Body of pancreas (tissue), 4 donors: ENCODE results near the gene CNOT10. TPM values are rescaled to one million over a fixed set of nuclear protein-coding genes. Genes with fewer than 3 reads are reported as not detected.
A peak's percentile ranks its signal among the peaks of the same experiment; 100 is the strongest.
"Not testable (repeated sequence)": the region's sequence is repeated elsewhere in the genome, so short reads cannot be mapped to it uniquely, and the experiment has no call there.

Source experiments
- ATAC-seq: fragments of 150-250 bp; one replicate; pipeline ENCODE4 v1.9.1; 2016
- DNase-seq, 4 donors: peaks; one replicate each; pipeline ENCODE4 v3.0.0-alpha.2; 2019
- H3K27ac ChIP-seq, 4 donors: fragments of 200-600 bp; sonication (generic); 1 replicate in 3 of 4; 2 replicates in 1 of 4; pipeline versions ENCODE4 v1.5.1 to v1.6.1; 2016 to 2019; ENCODE audit warnings: mild to moderate bottlenecking in 1 of 4, mixed read lengths in 1 of 4, moderate library complexity in 1 of 4
- H3K27me3 ChIP-seq, 2 donors: fragments of 200-600 bp; sonication (generic); one replicate each; pipeline ENCODE4 v1.6.0; 2016; ENCODE audit warnings: mild to moderate bottlenecking in 1 of 2
- H3K36me3 ChIP-seq, 2 donors: fragments of 200-600 bp; sonication (generic); replicated peaks in 1 of 2; 2 replicates each; pipeline ENCODE4 v1.5.1; 2016; ENCODE audit warnings: low read depth in 2 of 2; ENCODE audit not compliant: insufficient read depth in 1 of 2
- H3K4me1 ChIP-seq: fragments of 200-600 bp; sonication (generic); one replicate; pipeline ENCODE4 v1.6.0; 2016
- H3K4me3 ChIP-seq, 2 donors: fragments of 200-600 bp; sonication (generic); 1 replicate in 1 of 2; 2 replicates in 1 of 2; pipeline ENCODE4 v1.5.1; 2016 to 2019
- H3K9me3 ChIP-seq, 3 donors: fragments of 200-600 bp; sonication (generic); 1 replicate in 2 of 3; 2 replicates in 1 of 3; pipeline ENCODE4 v1.5.1; 2016
- POLR2A ChIP-seq, 3 donors: fragments of 450-650 bp; IDR thresholded peaks; one replicate each; pipeline ENCODE4 v1.6.1; 2016; ENCODE audit warnings: antibody characterized with exemption in 3 of 3, mild to moderate bottlenecking in 2 of 3
- WGBS, 2 donors: methylation state at CpG; one replicate each; pipeline ENCODE4 v1.1.5; 2017; 5-methylcytosine and 5-hydroxymethylcytosine counted together
- intact Hi-C: fragments of 100-400 bp; cut with DNase I; formaldehyde crosslinking; loops from one replicate; pipeline ENCODE4 v1.15.1; 2023
- total RNA-seq, 2 donors: library from RNA; depleted of rRNA; stranded (reverse); fragments of >200 nt; gene quantifications; one replicate each; pipeline ENCODE4 v1.1.0, GENCODE V29; 2016
- TF ChIP-seq, protein P1 (sequence below), 7 experiments: fragments of 450-650 bp in 4 of 7; fragments of 200-600 bp in 3 of 7; sonication (generic) in 3 of 7; IDR thresholded peaks; one replicate each; pipeline ENCODE4 v1.5.1; 2016 to 2019; ENCODE audit warnings: antibody characterized with exemption in 7 of 7

Gene CNOT10
- total RNA-seq, 2 donors from 2014 or later: 10.4 to 22.1 TPM

DNA sequence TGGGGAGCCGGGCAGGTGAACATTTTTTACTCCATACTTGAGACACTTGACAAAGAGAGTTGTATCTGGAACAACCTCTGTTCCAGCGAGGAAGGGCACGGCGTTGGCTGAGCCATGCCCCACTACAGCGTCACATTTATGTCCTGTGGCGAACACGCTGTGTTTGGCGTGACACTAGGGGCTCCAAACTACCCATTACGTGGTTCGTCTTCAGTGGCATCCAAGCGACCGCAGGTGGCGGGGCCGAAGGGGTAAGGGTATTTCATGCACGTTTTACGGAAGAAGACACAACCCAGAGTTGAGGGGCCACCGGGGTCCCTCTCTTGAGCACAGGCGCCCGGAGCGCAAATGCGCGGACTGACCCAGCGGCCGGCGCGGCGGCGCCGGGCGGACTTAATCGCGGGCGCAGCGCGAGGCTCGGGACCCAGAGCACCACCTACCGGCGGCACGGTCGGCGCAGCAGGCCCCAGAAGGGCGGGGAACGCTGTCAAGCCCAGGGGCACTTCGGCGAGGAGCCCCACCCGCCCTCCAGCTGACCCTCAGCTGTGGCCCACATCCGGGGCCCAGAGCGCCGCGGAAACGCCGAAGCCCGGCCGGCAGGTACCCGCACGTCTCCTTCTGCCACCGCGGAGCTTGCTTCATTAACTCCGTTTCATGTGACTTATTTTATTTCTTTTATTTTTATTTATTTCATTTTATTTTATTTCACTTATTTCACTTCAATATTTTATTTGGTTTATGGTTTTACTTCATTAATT is 96.4 kb downstream of the CNOT10 start:
- H3K4me3 ChIP-seq: peak overlapping the region; percentile 18 to 45
- WGBS, 2 donors: 2 to 6% methylated on average over 24 to 58 of the region's 59 CpGs
- TF ChIP-seq, protein P1, sequence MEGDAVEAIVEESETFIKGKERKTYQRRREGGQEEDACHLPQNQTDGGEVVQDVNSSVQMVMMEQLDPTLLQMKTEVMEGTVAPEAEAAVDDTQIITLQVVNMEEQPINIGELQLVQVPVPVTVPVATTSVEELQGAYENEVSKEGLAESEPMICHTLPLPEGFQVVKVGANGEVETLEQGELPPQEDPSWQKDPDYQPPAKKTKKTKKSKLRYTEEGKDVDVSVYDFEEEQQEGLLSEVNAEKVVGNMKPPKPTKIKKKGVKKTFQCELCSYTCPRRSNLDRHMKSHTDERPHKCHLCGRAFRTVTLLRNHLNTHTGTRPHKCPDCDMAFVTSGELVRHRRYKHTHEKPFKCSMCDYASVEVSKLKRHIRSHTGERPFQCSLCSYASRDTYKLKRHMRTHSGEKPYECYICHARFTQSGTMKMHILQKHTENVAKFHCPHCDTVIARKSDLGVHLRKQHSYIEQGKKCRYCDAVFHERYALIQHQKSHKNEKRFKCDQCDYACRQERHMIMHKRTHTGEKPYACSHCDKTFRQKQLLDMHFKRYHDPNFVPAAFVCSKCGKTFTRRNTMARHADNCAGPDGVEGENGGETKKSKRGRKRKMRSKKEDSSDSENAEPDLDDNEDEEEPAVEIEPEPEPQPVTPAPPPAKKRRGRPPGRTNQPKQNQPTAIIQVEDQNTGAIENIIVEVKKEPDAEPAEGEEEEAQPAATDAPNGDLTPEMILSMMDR (IDR thresholded peaks at IDR 0.05): peak; percentile 58 to 82 (median 68)
- TF ChIP-seq POLR2A (IDR thresholded peaks at IDR 0.05): peak in 1 of 3 donors; percentile 11
- intact Hi-C loops: no loop called here
- H3K4me1 ChIP-seq: peaks cover 9% of the 10 kb centered on the region
- DNase-seq: peak; percentile 61 to 74 (median 67)
- ATAC-seq: peak; percentile 85
- H3K27me3 ChIP-seq: no peaks in the 10 kb centered on the region
- peak overlapping the region in 1 of 4 donors; percentile 8 for H3K27ac ChIP-seq
- H3K9me3 ChIP-seq: no peaks in the 10 kb centered on the region
- no peaks in the 10 kb centered on the region for H3K36me3 ChIP-seq

DNA sequence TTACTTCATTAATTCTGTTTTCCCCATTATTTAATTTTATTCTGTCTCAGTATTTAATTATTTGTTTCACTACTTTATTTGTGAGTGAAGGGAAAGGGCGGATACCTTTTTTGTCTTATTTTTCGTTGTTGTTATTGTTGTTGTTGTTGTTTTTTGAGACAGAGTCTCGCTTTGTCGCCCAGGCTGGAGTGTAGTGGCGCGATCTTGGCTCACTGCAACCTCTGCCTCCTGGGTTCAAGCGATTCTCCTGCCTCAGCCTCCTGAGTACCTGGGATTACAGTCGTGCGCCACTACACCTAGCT is 96.9 kb downstream of the CNOT10 start:
- H3K36me3 ChIP-seq, H3K4me1 ChIP-seq, DNase-seq, intact Hi-C loops, H3K27me3 ChIP-seq, ATAC-seq, H3K9me3 ChIP-seq, H3K4me3 ChIP-seq, H3K27ac ChIP-seq: not testable (repeated sequence)
- 82 to 84% methylated on average over 9 of the region's 9 CpGs for WGBS, 2 donors

DNA sequence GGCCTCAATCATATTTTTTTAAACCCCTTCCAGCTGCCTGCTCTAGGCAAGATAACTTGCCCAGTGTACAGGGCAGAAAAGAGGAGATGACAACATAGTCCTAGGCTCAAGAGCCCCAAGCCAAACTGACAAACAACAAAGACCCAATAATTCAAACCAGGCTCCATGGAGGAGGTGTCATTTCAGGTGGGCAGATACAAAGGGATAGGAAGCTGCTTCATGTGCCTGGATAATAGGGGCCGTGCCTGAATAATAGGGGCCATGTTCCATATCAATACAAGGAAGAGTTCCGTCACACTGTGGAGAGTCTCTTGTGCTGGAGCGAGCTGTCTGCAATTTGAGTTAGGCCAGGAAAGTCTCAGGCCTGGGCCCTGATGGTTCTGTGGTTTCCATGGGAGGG is 97.4 kb downstream of the CNOT10 start:
- no peaks in the 10 kb centered on the region for H3K27me3 ChIP-seq
- DNase-seq: no peak
- intact Hi-C loops: no loop called here
- peaks cover 9% of the 10 kb centered on the region for H3K4me1 ChIP-seq
- ATAC-seq: no peak
- H3K36me3 ChIP-seq: no peaks in the 10 kb centered on the region
- H3K9me3 ChIP-seq: no peaks in the 10 kb centered on the region
- no peak for TF ChIP-seq POLR2A (IDR thresholded peaks at IDR 0.05)
- TF ChIP-seq, protein P1 (IDR thresholded peaks at IDR 0.05): no peak
- H3K27ac ChIP-seq: no peak overlapping the region
- WGBS, 2 donors: 94 to 96% methylated on average over 3 of the region's 3 CpGs
- no peak overlapping the region for H3K4me3 ChIP-seq

DNA sequence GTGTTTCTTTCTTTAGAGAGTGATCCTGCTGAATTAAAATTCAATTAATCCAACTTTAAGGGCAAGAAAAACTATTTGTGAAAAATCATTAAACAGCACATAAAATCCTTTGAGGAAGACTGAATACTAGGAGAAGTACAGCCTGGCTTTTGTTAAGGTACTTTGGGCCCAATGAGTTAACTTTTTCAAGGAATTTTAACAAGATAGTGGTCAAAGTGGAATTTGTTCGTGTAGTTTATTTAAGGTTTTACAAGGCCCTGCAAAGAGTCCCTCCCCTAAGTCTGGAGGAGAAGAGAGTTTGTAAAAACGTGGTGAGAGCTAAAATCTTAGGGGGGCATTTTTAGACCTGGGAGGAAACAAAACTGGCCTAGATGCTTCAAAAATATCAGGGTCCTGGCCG is 106.8 kb downstream of the CNOT10 start:
- Histone ChIP-seq H3K9me3 (no peaks in the 10 kb centered on the region), H3K4me3 (no peak overlapping the region), H3K27me3 (no peaks in the 10 kb centered on the region), H3K4me1 (peaks cover 8% of the 10 kb centered on the region), H3K27ac (no peak overlapping the region), H3K36me3 (no peaks in the 10 kb centered on the region)
- intact Hi-C loops: no loop called here
- ATAC-seq: no peak
- WGBS, 2 donors: 57 to 70% methylated on average over 3 of the region's 3 CpGs
- no peak for TF ChIP-seq POLR2A (IDR thresholded peaks at IDR 0.05)
- TF ChIP-seq, protein P1 (IDR thresholded peaks at IDR 0.05): no peak
- DNase-seq: no peak

DNA sequence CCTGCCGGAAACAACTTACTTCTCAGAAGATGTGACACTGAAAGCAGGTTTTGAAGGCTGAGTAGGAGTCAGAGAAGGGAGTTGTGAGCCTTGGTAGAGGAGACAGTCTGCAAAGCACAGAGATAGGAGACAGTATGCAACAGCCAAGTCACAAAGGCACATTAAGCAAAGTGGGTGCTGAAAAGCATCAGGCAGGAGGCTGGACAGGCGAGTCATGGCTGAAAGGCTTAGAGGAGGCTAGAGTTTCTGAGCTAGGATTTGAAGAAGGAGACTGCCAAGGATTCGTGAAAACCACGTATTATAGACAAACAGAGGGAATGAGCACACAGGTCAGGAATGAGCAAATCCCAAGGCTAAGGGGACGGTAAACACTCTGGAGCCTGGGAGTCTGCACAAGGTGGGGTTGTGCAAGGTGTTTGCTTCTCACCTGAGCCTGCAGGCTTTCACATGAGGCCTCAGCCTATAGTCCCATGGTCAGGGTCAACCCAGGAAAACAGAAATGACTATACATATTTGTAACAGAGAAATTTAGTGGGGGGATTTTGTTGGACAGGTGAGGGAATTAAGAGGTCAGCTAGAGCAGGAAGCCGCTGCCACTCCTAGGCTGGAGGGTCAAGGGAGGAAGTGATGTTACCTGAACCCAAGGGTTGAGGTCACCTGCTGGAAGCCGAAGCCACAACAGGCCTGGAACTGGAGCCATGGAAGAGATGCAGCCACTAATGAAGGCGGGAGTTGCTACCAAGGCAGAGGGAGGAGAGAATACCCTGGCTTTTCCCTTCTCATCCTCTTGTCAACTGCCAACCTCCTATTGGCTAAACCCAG is 109.7 kb downstream of the CNOT10 start:
- WGBS, 2 donors: 68 to 70% methylated on average over 8 of the region's 8 CpGs
- Histone ChIP-seq H3K27me3 (no peaks in the 10 kb centered on the region), H3K27ac (no peak overlapping the region), H3K9me3 (no peaks in the 10 kb centered on the region), H3K4me1 (peaks cover 8% of the 10 kb centered on the region), H3K36me3 (no peaks in the 10 kb centered on the region), H3K4me3 (no peak overlapping the region)
- TF ChIP-seq POLR2A (IDR thresholded peaks at IDR 0.05): no peak
- TF ChIP-seq, protein P1 (IDR thresholded peaks at IDR 0.05): no peak
- ATAC-seq (peak; percentile 89), DNase-seq (peak; percentile 32 to 51 (median 40))
- intact Hi-C loops: no loop called here

DNA sequence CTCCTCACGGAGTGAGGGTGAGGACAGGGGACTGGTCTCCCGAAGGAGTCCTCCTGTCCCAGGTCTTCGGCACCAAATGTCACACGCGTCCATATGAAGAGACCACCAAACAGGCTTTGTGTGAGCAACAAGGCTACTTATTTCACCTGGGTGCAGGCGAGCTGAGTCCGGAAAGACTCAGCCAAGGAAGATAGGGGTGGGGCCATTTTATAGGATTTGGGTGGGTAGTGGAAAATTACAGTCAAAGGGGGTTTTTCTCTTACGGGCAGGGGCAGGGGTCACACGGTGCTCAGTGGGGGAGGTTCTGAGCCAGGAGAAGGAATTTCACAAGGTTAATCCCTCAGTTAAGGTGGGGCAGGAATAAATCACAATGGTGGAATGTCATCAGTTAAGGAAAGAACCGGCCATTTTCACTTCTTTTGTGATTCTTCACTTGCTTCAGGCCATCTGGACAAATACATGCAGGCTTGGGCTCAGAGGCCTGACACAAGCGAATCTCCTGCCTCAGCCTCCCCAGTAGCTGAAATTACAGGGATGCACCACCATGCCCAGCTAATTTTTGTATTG is 111.5 kb downstream of the CNOT10 start:
- not testable (repeated sequence) for H3K4me3 ChIP-seq
- 84 to 85% methylated on average over 11 of the region's 11 CpGs for WGBS, 2 donors

More for the DNA sequence above, 111.5 kb downstream of the CNOT10 start:
- H3K27me3 ChIP-seq, H3K36me3 ChIP-seq, H3K4me1 ChIP-seq, ATAC-seq, intact Hi-C loops, H3K27ac ChIP-seq, H3K9me3 ChIP-seq, DNase-seq: not testable (repeated sequence)
